HG02571 (cell line): ENCODE results near the gene HAUS3.
A peak's percentile ranks its signal among the peaks of the same experiment; 100 is the strongest.

Experiments used
- ATAC-seq: cut with Tn5 transposase; IDR thresholded peaks from one replicate; pipeline ENCODE4 v1.9.1; 2021; ENCODE audit warnings: mild to moderate bottlenecking, moderate library complexity; ENCODE audit not compliant: unreplicated experiment

Gene HAUS3

GRCh38 chr4:2264481-2265041 is 22.6 kb upstream of the HAUS3 start:
- ATAC-seq: no peak

GRCh38 chr4:2263926-2264321 is 22.0 kb upstream of the HAUS3 start:
- no peak for ATAC-seq

- ATAC-seq: no peak
Measured at GRCh38 chr4:2262944-2263250, 21.0 kb upstream of the HAUS3 start.

DNA sequence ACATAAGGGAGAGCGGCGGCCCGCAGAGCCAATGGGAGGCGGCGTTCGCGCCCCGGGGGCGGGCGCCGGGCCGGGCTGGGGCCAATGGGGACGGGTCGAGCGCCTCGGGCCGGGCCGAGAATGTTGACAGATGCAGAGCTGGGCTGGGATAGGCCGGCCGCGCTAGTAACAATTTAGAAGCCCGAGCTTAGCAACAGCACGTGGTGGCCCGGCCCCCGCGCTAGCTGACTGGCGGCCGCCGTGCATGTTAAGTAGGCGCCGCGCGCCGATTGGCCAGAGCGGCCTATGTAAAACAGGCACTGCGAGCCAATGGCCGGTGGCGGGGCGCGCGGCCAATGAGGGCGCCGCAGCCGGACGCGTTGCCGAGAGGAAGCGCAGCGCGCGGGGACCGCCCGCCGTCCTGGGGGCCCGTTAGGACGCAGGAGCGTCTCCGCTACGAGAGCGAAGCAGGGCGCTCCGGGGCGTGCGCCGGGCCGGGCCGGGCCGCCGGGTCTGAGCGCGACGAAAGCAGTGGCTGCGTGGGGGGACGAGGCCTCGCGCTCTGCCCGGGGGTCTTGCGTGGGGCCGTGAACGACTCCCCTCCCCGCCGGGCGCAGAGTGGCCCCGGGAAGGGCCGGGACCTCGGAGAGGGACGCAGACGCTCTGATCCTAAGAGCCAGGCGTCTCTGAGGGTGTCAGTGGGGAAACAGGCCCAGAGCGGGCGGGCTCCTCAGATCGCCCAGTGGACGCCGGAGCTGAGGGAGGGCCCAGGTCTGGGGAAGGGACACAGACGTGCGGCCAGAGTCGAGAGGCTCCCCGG is 20.4 kb upstream of the HAUS3 start:
- ATAC-seq: peak; percentile 87

DNA sequence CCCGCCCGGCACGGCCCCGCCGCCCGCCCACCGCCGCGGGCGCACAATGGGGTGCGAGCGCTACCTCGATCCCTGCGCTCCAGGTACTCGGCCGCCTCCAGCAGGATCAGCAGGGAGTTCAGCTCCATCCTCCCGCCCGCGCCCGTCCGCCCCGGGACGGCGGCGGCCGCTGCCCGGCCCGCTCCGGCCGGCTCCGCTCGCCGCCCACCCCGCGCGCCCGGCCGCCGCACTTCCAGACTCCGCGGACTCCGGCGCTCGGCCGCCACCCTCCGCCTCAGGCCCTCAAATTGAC is 19.9 kb upstream of the HAUS3 start, which contains the start of gene MXD4:
TSS of gene MXD4 (minus strand) at position 257 of the 292 bp plus-strand sequence. CDS start at position 128, 129 bp downstream.
- ATAC-seq: no peak

GRCh38 chr4:2261110-2261852 is 19.4 kb upstream of the HAUS3 start:
- ATAC-seq: peak; percentile 21

DNA sequence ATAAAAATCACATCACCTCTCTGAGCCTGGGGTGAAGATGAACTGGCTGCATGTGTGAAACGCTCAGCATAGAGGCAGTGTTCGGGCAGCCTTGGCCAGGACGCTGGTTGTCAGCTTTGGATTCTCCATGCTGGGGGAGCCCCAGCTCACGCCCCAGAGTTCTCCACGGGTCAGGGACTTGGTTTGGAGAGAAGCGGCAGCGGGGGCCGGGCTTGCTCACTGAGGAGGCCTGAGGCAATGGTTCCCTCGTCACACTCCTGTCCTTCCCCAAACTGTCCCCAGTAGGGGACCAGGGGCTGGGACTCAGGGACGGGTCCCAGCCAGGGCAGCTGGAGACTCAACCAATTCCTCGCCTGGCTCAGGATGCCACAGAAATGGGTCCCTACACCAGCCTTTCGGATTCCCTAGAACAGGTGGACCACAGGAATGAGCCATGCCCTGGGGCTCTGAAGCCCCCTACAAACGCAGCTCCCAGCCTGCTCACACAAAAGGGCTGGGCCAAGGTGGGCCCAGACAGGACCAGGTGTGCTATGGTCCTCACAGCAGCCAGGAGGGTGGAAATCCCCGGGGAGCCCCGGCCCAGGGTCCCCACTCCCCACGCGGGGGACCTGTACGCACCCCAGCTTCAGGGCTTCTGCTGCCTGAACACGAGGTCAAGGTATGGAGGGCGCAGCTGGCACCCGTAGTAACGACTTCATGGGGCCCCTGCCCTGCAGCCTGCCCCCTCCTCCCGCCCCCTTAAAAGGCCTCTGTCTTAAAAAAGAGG is 18.6 kb upstream of the HAUS3 start:
- no peak for ATAC-seq

DNA sequence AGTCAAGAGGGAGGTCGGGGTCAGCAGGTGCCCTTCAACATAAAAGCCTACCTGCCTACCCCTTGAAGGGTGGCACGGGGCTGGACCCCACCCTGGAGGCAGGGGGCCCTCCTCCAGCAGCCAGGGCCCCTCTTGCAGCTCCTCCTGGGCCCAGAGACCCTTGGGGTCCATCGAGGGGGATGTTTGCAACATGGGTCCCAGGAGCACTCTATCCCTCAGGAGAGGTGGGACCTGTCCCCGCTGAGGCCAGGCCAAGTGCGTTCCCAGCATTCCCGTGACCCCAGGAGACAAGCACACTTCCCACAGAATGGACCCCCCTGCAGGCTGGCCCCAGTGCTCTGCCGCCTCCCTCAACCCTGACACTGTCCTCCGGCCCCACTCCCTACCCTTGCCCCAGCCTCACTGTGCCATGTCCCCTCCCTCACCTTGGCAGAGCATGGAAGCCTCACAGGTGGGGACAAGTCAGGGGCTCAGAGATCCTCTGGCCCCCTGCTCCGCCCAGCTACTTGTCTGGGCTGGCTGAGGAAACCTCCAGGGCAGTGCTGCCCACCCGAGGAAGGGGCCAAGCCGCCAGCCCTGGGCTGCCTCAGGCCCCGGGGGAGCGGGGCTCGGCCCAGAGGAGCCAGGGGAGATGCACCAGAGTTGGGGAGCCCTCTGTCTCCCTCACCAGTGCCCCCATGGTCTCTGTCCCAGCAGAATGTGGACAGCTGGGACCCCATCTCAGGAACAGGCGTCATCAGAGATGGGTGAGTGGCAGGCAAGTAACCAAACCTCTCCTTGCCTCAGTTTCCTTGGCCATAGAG is 17.8 kb upstream of the HAUS3 start:
- ATAC-seq: no peak

- ATAC-seq: no peak
Measured at GRCh38 chr4:2259036-2259540, 17.2 kb upstream of the HAUS3 start.

DNA sequence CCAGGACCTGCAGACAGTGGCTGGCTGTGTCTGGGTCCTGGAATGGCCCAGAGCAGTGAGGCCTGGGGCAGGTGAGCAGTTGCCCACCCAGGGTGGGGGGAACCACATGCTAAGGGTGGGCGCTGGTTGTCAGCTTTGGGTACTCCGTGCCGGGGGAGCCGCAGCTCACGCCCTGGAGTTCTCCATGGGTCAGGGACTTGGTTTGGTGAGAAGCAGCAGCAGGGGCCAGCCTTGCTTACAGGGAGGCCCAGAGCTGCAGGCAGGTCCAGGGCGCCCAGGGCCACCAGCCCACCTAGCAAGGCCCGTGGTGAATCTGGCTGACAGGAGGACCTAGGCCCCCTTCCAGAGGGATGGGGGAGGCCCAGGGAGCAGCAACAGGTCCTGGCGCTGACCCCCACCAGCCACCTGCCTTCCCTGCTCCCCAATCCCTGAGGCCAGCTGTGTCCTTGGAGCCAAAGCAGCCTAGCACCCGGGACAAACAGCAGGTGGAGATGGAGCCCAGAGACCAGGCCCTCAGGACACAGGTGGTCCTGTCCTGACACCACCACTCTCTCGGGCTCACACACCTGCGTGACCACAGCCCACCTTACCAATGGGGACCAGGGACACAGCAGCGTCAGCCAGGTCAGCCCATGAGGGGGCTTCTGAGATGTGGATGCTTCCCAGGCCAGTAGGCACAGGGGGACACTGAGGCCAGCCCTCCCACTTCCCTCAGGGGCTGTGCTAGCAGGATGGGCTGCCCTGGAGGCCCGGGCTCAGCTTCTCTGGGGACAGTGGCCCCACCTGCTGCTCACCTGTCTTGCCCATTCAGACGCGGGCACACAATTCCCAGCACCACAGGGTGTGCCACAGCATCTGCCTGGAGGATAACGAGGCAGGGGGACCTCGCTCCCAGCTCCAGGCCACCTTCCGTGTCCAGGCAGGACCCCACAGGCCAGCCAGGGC is 16.4 kb upstream of the HAUS3 start:
- ATAC-seq: no peak

DNA sequence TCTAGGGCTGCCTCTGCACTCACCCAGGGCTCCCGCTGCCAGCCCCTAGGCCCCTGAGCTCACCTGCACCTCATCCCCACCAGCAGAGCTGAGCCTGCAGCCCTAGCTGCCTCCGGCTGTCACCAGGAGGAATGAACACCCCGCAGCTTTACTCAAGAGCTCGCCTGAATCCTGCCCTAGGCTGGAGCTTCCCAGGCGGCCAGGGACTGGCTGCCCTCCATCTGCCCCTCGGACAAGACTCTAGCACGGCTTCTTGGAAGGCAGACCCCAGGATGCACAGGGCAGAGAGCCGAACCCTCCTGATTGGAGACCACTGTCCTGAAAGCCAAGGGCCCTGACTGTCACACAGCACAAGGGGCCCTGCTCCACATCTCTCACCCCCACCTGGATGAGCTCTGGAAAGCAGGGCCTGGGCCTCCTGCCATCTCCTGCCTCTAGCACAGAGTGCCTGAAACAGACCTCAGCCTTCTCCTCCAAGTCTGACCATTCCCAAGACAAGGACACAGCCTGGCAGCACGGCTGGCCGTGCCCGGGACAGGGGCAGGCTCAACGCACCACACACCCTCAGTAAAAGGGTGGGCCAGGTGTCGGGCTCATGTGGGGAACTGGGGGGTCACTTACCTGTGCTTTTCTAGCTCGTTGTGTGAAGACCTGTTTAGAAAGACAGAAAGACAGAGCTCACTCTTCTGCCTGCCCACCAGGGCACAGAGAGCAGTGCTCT is 15.6 kb upstream of the HAUS3 start:
- ATAC-seq: no peak

DNA sequence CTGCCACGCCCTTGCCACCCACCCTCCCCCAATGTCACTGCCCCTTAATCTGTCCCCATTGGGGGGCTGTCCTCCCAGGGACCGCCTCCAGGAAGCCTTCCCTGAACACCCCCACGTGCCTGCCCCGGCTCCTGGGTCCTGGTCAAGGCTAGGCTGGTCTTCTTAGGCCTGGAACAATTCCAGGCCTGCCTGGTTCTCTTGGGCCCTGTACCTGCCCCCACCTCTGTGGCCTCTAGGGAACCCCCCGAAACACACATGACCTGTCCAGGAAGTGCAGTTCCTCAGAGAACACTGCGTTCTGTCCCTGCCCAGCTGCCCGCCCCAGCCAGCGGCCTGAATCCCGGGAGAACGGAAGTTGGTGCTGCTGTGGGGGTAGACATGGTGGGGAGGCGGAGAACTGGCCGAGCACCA is 14.9 kb upstream of the HAUS3 start:
- ATAC-seq: no peak

- no peak for ATAC-seq
Measured at GRCh38 chr4:2256156-2256731, 14.3 kb upstream of the HAUS3 start.

GRCh38 chr4:2255501-2256155 is 13.7 kb upstream of the HAUS3 start:
- no peak for ATAC-seq

- ATAC-seq: no peak
Measured at GRCh38 chr4:2254665-2255500, 13.0 kb upstream of the HAUS3 start.

- no peak for ATAC-seq
Measured at GRCh38 chr4:2253160-2254084, 11.5 kb upstream of the HAUS3 start.
